Measurements from ENCODE around the gene TREML2. TPM values are rescaled to one million over a fixed set of nuclear protein-coding genes. Genes with fewer than 3 reads are reported as not detected.

Gene TREML2
- total and polyA plus RNA-seq, 12 donors: 0.06 to 0.19 (median 0.18) TPM; not detected in 9

DNA sequence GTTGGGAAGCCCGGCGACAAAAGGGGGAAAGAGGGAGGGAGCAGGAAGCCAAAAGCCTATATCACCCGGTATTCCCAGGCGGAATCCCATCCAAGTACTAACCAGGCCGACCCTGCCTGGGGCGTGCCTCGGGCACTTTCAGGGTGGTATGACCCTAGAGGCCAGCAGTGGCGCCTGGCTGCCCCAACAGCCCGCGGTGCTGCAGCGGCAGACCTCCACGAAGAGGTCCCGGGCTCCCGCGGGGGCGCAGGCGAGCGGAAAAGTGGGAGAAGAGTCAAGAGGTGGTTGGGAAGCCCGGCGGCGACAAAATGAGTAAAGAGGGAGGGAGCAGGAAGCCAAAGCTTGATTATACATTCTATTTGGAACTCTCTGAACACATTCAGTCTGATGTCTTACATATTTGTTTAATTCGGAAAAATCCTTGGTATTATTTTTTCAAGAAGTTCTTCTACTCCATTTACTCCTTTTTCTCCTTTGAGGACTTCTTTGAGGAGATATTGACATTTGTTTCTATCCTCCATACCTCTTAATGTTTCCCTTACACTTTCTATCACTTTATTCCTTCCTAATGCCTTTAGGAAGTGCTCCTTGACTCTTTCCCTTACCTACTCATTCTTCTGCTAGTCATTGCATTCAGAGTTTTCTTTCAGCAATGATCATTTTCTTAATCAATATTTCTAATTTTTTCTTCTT lies 38.7 kb upstream of the TREML2 start:
- intact Hi-C loops (cut with DNase I): no loop called here
- no peak overlapping the region for H3K4me3 ChIP-seq
- H3K9me3 ChIP-seq (replicated peaks in 1 of 3): no peaks in the 10 kb centered on the region
- 18 to 24% (median 20%) methylated on average over 22 of the region's 22 CpGs for WGBS, 4 donors
- no peak for DNase-seq
- H3K27me3 ChIP-seq: peaks cover 28% of the 10 kb centered on the region
- no peak overlapping the region for H3K27ac ChIP-seq
- H3K36me3 ChIP-seq (replicated peaks in 1 of 2): no peaks in the 10 kb centered on the region
- TF ChIP-seq, protein P1, sequence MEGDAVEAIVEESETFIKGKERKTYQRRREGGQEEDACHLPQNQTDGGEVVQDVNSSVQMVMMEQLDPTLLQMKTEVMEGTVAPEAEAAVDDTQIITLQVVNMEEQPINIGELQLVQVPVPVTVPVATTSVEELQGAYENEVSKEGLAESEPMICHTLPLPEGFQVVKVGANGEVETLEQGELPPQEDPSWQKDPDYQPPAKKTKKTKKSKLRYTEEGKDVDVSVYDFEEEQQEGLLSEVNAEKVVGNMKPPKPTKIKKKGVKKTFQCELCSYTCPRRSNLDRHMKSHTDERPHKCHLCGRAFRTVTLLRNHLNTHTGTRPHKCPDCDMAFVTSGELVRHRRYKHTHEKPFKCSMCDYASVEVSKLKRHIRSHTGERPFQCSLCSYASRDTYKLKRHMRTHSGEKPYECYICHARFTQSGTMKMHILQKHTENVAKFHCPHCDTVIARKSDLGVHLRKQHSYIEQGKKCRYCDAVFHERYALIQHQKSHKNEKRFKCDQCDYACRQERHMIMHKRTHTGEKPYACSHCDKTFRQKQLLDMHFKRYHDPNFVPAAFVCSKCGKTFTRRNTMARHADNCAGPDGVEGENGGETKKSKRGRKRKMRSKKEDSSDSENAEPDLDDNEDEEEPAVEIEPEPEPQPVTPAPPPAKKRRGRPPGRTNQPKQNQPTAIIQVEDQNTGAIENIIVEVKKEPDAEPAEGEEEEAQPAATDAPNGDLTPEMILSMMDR (IDR thresholded peaks at IDR 0.05): no peak
- no peak for TF ChIP-seq POLR2A (IDR thresholded peaks at IDR 0.05)
- no peaks in the 10 kb centered on the region for H3K4me1 ChIP-seq (replicated peaks in 1 of 2)

DNA sequence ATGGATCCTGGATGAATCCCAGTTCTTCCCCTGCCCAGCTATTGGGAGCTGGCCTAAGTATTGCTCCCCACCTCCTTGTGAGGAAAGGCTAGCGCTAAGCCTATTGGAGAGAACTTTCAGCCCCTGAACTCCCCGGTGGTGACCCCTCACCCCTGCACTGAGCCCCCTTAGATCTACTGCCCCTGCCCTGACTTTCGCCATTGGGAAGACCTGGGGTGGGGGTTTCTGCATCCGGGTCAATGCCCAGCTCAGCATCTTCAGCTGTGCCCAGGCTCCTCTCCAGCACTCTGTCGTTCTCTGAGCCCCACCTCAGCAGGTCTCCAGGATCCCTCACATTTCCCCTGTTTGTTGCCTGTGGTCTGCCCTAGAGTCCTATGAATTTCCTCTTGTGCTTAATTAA lies 36.2 kb upstream of the TREML2 start:
- Histone ChIP-seq H3K4me3 (no peak overlapping the region), H3K27ac (no peak overlapping the region), H3K4me1 (replicated peaks in 1 of 2) (no peaks in the 10 kb centered on the region), H3K36me3 (replicated peaks in 1 of 2) (no peaks in the 10 kb centered on the region), H3K9me3 (replicated peaks in 1 of 3) (no peaks in the 10 kb centered on the region), H3K27me3 (peaks cover 28% of the 10 kb centered on the region)
- intact Hi-C loops (cut with DNase I): no loop called here
- no peak for TF ChIP-seq POLR2A (IDR thresholded peaks at IDR 0.05)
- TF ChIP-seq, protein P1 (IDR thresholded peaks at IDR 0.05): no peak
- 59 to 84% (median 65%) methylated on average over 3 to 5 of the region's 5 CpGs for WGBS, 4 donors
- DNase-seq: no peak

DNA sequence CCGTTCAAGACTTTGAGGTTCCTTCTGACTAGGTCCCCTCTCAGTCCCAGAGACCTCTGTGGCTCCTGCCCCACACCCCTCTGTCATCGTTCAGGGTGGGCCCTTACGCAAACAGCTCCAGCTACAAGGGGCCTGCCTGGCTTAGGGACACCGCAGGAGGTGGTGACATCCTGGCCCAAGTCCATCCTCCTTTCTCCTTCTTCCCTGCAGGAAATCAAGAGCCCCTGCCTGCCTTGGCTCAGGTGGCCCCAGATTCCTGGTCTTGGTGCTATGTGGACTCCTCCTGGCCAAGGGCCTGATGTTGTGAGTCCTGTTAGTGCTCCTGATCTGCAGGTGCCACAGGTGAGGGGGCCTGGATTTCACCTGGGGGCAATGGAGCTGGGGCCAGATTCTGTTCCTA lies 35.3 kb upstream of the TREML2 start:
- H3K4me1 ChIP-seq (replicated peaks in 1 of 2): no peaks in the 10 kb centered on the region
- H3K9me3 ChIP-seq (replicated peaks in 1 of 3): no peaks in the 10 kb centered on the region
- TF ChIP-seq, protein P1 (IDR thresholded peaks at IDR 0.05): no peak
- no peak for TF ChIP-seq POLR2A (IDR thresholded peaks at IDR 0.05)
- no peaks in the 10 kb centered on the region for H3K36me3 ChIP-seq (replicated peaks in 1 of 2)
- H3K4me3 ChIP-seq: no peak overlapping the region
- H3K27ac ChIP-seq: no peak overlapping the region
- intact Hi-C loops (cut with DNase I): no loop called here
- WGBS, 4 donors: 81 to 96% (median 91%) methylated on average over 4 of the region's 4 CpGs
- no peak for DNase-seq
- H3K27me3 ChIP-seq: peaks cover 28% of the 10 kb centered on the region

DNA sequence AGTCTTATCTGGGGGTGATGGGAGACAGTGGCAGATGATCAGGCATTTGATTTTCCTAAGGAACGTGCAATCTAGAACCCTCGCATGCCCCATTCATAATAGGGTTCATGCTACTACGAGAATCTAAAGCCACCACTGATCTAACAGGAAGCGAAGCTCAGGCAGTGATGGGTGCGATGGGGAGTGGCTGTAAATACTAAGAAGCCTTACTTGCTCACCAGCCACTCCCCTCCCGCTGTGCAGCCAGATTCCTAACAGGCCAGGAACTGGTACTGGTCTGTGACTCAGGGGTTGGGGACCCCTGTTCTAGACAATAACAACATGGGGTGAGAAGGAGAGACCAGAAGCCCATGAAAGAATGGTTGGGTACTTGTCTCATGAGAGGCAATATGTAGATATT lies 31.7 kb upstream of the TREML2 start:
- intact Hi-C loops (cut with DNase I): no loop called here
- TF ChIP-seq POLR2A (IDR thresholded peaks at IDR 0.05): no peak
- TF ChIP-seq, protein P1 (IDR thresholded peaks at IDR 0.05): no peak
- Histone ChIP-seq H3K27me3 (no peaks in the 10 kb centered on the region), H3K4me1 (replicated peaks in 1 of 2) (no peaks in the 10 kb centered on the region), H3K9me3 (replicated peaks in 1 of 3) (no peaks in the 10 kb centered on the region), H3K4me3 (no peak overlapping the region), H3K27ac (no peak overlapping the region), H3K36me3 (replicated peaks in 1 of 2) (no peaks in the 10 kb centered on the region)
- 85 to 93% (median 88%) methylated on average over 6 of the region's 6 CpGs for WGBS, 4 donors
- no peak for DNase-seq

Measured in adrenal gland (tissue), 12 donors.